GM18502 (cell line): ENCODE data around the gene TMEM235.

Experiments
- ATAC-seq: cut with Tn5 transposase; IDR thresholded peaks from one replicate; pipeline ENCODE4 v1.9.1; 2021; ENCODE audit warnings: mild to moderate bottlenecking; ENCODE audit not compliant: unreplicated experiment, poor library complexity

Gene TMEM235

DNA sequence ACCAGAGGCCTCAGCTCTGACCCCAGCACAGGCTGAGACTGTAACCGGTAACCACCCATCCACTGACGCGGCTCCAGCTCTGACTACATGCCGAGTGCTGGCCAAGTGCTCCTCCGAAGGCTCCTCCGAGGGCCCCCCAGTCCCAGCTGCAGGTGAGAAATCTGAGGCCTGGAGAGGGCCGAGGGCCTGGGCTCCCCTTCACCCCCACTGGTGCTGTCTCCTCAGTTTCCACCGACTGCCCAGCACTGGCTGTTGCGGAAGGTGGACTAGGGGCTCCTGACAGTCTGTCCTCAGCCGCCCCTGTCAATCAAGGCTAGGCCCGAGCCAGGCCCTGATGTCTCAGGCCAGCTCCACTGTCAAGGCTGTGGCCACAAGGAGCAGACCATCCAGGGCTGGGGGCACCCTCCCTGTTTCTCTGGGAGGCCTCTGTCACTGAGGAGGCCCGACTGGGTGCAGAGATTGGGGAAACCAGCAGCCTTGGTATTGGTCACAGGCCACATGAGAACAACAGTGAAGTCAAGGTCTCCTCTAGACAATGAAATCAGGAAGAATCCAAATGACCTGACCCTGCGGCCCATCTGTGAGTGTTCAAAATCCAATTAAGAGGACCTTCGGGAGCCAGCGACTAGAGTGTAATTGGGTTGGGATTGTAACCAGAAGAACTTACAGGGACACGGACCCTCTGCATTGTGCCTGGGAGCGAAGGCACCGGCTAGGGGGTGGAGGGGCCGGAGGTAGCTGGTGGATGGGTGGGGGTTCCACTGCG is 5.1 kb downstream of the TMEM235 start:
- ATAC-seq: no peak

DNA sequence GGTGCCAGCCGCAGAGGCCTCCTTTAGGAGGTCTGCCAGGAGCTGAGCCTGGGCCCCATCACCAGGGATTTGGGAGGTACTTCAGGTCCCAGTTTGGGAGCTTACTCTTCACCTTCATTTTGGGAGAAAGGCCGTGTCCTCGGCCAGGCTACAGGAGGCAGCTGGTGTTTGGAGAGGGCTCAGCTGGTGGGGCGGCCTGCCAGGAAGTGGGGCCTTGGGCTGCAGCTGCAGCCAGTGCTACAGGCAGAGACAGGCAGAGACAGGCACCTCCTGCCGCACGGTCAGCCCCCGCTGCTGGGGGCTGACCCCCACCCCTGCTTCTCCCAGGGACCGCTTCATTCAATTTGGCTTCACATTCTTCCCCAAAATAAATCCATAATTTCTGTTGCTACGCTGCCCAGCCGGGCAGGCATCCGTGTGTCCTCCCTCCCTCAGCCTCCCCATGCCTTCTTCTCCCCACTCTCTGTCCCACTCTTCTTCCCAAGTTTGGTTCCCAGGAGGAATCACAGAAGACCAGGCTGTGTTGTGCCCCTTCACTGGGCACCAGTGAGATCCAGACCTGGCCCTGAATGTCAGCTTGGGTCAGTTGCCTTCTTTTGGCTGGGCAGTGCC is 6.1 kb downstream of the TMEM235 start:
- no peak for ATAC-seq

DNA sequence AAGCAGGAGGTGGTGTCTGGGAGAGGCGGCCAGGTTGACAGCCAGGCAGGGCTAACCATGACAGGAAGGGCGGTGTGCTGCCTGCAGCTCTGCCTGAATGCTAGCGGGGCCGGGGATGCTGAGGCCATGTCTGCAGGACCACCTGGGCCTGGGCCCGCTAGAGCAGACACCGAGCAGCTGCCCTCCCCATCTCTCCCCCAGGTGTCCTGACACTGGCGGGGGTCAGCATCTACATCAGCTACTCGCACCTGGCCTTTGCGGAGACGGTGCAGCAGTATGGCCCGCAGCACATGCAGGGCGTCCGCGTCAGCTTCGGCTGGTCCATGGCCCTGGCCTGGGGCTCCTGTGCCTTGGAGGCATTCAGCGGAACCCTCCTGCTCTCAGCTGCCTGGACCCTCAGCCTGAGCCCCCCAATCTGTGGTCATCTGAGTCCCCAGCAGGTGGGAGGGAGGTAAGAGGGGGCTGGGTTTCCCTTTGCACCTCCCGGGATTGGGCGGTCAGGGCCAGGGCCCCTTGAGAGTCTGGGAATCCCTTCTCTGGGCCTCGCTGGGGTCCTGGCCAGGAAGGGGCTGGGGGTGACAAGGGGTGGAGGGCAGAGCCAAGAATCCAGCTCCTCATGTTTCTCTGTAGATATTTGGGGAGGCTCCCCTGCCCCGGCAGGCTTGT is 7.5 kb downstream of the TMEM235 start:
- ATAC-seq: no peak

DNA sequence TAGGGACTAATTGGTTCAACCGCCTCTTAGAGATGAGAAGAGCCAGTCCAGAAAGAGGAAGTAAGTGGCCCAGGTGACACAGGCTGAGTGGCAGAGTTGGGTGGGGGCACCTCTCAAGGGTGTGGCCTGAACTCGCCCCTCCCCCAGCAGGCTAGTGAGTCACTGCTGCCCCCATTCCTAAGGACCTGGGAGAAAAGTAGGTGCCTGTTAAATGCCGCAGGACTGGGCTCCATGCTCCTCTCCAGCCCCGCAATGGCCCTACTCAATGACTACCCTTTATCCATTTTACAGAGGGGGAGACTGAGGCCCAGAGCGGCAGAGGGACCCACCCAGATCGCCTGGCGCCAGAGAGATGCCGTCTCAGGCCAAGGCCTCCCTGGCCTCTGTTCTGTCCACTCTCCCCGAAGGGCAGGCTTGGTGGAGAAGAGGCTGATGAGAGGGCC is 8.1 kb downstream of the TMEM235 start:
- ATAC-seq: no peak

DNA sequence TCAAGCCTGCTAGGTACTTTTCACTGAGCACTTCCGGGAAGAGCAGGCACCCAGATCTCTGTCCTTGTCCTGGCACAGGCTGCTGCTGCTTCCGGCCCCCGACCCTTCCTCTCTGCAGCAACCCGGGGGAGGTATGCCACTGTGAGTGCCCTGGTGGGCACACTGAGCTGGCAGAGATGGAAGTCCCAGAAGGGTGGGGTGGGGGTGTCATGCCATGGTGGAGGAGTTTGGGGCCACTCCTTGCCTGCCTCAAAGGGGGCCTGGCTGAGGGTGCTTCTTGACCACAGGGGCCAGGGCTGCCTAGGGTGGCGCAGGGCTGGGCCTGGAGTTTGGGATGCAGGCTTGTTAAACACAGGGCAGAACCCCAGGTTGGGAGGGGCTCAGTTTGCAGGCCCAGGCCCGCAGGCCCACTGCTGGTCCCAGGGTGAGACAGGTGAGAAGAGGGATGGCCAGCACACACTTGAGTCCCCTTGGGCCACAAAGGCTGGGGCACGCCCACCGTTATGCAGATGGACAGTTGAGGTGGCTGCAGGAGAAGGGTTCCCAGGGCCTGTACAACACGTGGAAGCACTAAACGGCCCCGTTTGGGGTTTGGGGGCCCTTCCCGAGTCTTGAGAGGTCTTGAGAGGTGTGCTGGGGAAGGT is 8.7 kb downstream of the TMEM235 start:
- no peak for ATAC-seq

DNA sequence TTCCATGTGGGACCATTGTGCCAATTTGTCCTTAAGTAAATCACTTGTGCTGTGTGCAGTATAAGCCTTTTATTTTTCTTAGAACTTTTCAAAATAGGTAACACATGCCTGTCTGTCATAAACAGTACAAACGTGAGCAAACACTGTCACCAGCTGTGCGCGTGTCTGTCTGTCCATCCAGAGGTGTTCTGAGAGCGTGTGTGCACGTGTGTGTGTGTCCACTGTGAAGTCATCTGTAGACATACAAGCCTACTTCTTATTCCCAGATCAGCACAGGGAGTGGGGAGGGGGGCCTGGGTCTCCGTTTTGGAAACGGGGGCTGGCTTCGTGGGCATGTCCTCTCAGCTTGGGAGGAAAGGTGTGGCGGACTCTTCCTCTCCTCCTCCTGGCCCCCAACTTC is 9.4 kb downstream of the TMEM235 start:
- no peak for ATAC-seq

DNA sequence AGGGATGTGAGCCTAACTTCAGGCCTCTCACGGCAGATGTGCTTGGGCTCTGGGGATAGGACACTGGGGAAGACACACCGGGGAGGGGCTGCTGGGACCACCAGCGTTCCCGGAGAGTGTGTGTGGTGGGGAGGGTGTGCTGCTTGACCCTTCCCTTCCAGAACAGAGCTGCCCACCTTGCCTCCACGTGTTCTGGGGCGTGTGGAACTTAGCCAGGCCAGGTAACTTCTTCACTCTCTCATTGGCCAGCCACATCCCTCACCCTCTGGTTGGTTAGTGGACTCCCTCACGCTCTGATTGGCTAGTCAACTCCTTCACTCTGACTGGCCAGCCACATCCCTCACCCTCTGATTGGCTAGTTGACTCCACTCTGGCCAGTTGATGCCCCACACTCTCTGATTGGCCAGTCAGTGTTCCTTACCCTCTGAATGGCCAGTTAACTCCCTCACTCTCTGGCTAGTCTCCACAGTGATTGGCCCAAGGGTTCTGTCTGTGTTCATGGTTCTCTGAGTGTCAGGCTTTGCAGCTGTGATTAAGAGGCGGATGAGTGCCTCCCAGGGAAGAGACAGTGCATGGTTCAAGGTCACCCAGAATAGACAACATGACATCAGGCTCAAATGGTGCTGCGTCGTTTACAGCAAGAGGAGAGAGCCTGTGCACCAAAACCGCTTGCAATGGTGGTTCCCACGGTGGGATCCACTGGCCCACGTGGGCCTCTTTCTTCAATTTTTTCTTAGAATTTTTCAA is 10.0 kb downstream of the TMEM235 start:
- ATAC-seq: no peak

DNA sequence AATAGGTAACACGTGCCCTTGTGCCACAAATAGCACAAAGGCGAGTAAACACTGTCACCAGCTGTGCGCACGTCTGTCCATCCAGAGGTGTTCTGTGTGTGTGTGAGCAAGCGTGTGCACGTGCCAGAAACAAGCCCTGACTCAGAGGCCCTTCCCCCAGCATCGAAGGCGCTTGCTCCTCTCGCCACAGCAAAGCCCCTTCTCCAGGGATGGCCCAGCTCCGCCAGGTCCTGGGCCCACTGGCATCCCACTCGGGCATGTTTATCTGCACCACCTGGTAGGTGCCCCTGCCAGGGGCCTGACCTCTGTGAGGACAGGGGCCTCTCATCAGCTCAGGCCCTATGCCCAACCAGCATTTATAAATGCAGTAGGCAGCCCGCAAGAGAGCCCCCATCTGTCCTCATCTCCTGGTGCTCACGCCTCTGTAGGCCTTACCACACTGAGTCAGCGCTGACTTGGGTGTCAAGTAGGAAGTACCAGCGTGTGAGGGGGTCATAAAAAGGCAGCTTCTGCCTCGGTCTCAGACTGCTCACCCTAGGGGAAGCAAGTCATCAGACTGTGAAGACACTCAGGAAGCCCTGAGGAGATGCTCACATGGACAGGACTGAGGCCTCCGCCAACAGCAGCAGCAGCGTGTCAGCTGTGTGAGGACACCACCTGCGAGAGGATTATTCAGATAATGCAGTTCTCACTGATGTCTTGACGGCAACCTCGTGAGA is 10.8 kb downstream of the TMEM235 start:
- ATAC-seq: no peak

DNA sequence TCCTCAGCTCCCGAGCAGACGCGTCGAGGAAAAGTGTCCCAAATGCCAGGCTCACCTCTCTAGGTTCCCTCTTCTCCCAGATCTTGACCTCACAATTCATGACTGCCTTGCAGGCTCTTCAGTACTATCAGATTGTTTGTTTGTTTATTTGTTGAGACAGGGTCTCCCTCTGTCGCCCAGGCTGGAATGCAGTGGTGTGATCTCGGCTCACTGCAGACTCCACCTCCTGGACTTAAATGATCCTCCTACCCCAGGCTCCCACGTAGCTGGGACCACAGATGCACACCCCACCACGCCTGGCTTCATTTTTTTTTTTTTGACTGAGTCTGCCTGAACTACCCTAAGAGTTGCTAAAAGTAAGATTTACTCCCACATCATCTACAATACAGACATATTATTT is 15.9 kb downstream of the TMEM235 start:
- no peak for ATAC-seq

DNA sequence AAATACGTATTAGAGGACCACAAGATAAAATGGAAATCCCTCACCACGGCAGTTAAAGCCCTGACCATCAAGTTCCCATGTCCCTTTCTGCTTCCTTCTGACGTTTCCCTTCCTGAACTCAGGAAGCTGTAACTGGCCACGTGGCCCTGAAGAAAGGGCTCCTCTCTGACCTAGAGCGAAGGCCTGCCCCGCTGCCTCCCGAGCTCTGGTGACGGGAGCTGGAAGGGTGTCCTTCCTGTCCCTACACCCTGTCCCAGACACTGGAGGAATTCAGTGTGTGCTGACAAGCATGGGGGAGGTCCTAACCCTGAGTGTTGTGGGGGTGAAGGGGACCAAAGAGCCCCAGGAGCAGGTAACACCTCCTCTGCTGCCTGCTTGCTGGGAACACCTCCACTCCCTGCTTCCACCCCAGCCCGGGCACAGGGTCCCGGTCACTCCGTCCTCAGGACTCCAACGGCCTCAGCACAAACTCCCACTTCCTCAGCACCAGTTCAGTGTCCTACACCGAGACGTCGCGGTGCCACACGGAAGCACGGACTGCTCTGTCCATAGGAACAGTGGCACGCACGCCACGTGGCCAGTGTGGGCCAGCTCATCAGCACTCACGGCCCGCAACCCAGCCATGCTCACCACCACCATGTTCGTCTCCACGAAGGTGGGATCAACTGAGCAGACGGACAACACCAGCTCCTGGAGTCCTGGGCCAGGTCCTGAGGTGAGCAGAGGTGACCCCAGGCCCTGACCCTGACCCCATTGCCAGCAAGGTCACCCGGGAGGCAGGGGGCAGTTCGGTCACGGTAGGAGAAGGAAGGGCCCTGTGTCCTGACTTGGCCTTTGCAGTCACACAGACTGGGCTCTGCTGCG is 16.9 kb downstream of the TMEM235 start:
- ATAC-seq: no peak

DNA sequence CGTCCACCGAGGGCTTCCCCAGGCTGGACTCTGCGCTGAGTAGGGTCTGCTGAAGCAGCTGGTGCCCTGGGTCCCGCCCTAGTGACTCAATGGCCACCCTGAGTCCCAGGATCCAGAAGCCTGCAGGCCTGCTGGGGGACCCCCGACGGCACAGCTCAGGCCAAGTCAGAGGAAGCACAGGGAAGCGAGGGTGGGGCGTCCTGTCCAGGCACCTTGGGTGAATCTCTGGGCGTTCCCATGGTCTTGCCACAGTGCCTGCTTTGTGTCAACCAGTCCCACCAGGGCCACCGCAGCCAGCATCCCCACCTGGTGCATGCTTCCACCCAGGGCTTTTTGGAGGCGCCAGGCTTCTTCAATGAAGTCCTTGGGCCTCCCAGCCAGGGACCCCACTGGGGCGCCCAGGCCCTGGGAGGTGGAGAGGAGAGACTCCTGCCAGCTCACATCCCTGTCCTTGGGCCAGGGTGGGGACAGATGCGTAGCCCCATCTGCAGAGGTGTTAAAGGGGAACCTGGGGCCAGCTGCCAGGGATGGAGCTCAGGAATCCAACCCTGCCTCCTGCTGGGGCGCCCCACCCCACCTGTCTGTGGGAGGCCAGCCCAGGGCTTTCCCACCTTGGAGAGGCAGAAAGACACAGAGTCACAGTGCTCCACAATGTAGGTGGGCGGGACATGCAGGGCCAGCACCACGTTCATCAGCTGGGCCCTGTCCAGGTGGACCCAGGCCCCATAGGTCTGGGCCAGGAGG is 17.8 kb downstream of the TMEM235 start:
- no peak for ATAC-seq

DNA sequence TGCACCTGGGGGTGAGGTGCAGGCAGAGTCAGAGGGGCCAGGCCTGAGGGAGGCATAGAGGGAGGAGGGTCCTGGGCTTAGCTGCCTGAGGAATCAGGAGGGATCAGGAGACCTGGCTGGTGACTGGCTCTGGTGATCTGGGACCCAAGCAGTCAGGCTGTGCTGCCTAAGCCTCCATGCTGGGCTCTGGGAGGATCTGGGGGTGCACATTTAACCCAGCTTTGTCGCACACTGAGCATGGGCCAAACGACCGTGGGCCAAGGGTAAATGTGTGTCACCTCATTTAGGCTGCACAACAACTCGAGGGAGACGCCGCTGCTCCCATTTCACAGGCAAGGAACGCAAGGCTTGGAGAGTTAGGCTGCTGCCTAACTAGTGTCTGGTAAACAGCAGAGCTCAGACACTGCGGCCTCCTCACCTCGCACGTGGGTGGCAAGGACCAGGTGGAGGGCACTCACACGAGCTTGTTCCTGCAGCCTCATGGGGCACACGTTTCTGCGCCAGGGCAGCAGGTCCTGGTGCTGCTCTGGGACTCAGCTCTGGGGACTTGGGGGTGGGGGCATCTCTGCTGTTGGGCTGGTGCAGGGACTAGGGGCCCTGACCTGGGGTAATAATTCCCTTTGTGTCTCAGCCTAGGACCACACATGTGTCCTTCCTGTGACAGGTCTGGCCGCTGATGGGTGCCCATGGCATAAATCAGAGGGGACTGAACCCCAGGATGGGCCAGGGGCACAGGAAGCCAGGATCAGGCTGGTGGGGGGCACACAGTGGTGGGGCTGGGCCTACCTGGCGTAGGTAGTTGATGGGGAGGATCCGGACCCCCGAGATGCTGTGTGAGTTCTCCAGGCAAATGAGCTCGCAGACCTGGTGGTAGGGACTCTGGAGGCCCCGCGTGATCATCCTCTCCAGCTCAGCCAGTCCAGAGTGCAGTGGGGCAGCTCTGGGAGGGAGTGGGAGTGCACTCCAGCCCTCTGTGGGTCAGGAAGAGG is 18.7 kb downstream of the TMEM235 start:
- ATAC-seq: no peak

DNA sequence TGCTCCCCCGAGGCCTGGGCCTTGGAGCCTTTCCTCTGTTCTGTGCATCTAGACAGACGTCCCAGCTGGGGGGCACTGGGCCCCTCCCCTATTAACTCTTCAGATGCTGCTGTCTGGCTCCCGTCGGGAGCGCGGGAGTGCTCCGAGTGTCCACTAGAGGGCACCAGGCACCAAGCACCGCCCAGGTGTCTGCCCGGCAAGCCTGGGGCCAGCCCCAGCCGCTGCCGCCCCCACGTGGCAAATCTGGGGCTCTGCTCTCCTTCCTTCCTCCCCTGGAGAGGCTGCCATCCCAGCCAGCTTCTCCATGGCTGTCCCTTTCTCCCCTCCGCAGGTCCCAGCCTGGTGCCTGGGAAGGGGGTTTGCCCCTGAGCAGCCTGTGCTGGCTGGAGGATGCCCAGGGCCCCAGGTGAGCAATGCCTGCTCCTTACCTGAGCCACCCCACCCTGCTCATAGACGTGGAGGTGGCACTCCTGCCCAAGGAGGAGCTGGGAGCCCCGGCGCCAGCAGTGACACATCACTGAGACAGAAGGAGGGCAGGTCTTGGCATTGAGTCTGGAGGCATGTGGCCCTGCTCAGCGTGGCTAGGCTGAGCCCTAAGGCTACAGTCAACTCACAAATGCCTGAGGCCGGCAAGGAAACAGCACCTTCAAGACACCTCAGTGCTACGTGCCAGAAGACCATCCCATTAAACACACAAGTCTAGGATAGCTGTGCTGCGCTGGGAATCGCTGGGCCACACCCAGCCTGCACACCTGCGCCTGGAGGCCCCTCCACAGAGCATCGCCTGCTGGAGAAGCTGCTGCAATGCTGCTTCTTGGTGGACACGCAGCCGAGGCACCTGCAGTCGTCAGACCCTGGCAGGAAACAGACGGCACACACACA is 19.7 kb downstream of the TMEM235 start:
- ATAC-seq: peak; percentile 58

DNA sequence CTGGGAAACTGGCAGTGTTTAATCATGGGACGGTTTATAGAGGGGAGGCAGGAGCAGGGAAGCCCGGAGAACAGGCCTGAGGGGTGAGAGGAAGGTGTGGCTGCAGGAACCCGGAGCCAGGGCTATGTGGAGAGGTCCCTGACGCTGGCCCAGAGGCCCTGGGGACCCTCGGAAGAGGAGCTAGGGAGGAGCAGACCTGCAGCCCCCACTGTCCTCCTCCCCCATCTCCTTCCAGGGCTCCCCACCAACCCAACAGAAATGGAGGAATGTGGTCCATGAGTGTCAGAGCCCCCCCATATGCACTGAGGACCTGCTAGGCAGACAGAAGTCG is 20.3 kb downstream of the TMEM235 start:
- no peak for ATAC-seq

DNA sequence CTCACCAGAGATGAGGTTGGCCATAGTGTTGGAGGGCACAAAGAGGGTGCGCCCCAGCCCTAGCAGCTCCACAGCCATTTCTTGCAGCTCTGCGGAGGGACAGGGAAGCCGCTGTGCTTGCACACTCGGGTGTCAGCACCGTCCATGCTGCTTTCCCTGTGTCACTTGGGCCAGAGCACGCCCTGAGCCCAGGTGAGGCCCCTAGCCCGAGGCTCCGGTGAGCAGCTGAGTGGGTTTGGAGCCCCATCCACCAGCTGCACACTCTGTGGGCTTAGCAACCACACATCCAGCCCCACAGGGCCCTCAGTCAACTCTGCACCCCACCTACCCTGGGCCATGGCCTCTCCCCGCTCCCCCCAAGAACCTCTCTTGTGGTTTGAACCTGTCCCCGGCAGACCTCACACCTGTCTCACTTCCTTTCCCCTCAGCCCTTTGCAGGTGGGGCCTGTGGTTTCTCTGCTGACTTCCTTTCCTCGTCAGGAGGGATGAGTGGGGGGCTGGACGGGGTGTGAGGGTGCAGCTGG is 20.7 kb downstream of the TMEM235 start:
- ATAC-seq: no peak
